WERI-Rb-1 (cell line): Measurements from ENCODE around the gene SPEN.

Source experiments
- DNase-seq: peaks from one replicate; pipeline ENCODE4 v3.0.0-alpha.2; 2020
- H3K27ac ChIP-seq: fragments of 250-450 bp; sonication (Bioruptor Pico); 2 replicates; pipeline ENCODE4 v1.5.1; 2020; ENCODE audit warnings: mild to moderate bottlenecking, moderate library complexity
- H3K27me3 ChIP-seq: fragments of 250-450 bp; sonication (Bioruptor Pico); 2 replicates; pipeline ENCODE4 v1.5.1; 2021; ENCODE audit warnings: mild to moderate bottlenecking, low read depth, moderate library complexity; ENCODE audit not compliant: insufficient read depth, severe bottlenecking
- H3K36me3 ChIP-seq: fragments of 250-450 bp; sonication (Bioruptor Pico); 2 replicates; pipeline ENCODE4 v1.5.1; 2020; ENCODE audit warnings: mild to moderate bottlenecking, moderate library complexity
- H3K4me3 ChIP-seq: 2 replicates; pipeline ENCODE4 v1.5.1; 2011; ENCODE audit warnings: low read depth, mild to moderate bottlenecking, control low read depth, low read length
- H3K9me3 ChIP-seq: fragments of 250-450 bp; sonication (Bioruptor Pico); 2 replicates; pipeline ENCODE4 v1.5.1; 2021; ENCODE audit warnings: mild to moderate bottlenecking, moderate library complexity; ENCODE audit not compliant: severe bottlenecking
- CTCF ChIP-seq: IDR thresholded peaks from 2 replicates; pipeline ENCODE4 v1.5.1; 2011; ENCODE audit warnings: low read depth, mild to moderate bottlenecking, control low read depth, inconsistent platforms, low read length

SPEN gene

DNA sequence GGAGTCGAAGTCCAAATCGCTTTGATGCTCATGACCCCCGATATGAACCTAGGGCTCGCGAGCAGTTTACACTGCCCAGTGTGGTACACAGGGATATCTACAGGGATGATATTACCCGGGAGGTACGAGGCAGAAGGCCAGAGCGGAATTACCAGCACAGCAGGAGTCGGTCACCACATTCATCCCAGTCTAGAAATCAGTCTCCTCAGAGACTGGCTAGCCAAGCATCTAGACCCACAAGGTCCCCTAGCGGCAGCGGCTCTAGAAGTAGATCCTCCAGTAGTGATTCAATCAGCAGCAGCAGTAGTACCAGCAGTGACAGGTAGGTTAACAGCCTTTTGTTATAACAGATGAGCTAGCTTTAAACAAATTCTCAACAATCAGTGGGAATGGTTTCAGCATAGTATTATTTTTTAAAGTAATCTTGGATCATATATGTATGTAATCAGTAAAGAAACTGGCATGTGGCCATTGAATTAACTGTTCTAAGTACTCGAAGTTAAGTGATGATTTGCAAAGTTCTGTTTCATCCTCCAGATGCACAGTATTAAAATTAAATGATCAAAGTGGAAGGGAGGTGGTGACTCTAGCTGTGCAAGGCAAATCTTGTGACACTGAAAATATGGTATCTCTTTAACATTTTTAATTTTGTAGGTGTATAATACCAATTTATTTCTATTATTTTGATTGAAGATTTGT is 29.0 kb downstream of the SPEN start:
- no peak overlapping the region for H3K27ac ChIP-seq
- DNase-seq = no peak
- H3K4me3 ChIP-seq = no peak overlapping the region
- TF ChIP-seq CTCF = no peak
- peaks cover 33% of the 10 kb centered on the region for H3K36me3 ChIP-seq
- H3K27me3 ChIP-seq = no peaks in the 10 kb centered on the region
- no peaks in the 10 kb centered on the region for H3K9me3 ChIP-seq

DNA sequence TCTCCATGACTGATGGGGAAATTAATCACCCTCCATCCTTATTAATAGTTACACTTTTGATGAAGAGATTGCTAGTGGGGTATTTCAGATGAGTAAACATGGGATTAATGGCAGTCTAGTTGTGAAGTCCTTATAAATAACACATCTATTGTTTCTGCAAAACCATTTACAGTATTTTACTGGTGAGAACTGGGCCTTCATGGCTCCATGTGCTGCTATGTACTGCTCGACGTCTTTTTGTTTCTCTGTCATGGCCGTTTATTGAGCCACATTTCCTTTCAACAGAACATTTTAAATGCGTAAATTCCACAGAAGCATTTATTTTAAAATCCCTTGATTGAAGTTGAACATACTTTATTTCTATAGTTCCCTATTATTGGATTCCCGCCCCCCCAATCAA is 34.5 kb downstream of the SPEN start:
- no peak for TF ChIP-seq CTCF
- Histone ChIP-seq H3K36me3 (peaks cover 9% of the 10 kb centered on the region), H3K9me3 (no peaks in the 10 kb centered on the region), H3K4me3 (no peak overlapping the region), H3K27ac (no peak overlapping the region), H3K27me3 (no peaks in the 10 kb centered on the region)
- DNase-seq = no peak

GRCh38 chr1:15882665-15883064 is 35.2 kb downstream of the SPEN start:
- TF ChIP-seq CTCF = no peak
- no peak for DNase-seq

DNA sequence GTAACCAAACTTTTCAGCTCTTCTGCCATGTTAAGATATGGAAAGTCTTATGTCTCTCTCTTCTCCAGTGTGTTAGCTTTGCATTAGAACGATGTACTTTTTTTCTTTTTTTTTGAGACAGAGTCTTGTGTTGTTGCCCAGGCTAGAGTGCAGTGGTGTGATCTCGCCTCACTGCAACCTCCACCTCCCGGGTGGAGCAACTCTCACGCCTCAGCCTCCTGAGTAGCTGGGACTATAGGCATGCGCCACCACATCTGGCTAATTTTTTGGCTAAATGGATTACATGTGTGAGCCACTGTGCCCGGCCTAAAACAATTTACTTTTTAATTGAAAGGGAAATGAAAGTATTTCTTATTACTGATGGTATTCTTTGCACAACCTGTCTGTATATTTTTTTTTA is 35.8 kb downstream of the SPEN start:
- Histone ChIP-seq H3K27ac (no peak overlapping the region), H3K9me3 (no peaks in the 10 kb centered on the region), H3K4me3 (no peak overlapping the region), H3K27me3 (no peaks in the 10 kb centered on the region), H3K36me3 (peaks cover 5% of the 10 kb centered on the region)
- TF ChIP-seq CTCF = no peak
- no peak for DNase-seq

More at GRCh38 chr1:15882665-15883064, 35.2 kb downstream of the SPEN start:
- Histone ChIP-seq H3K9me3 (no peaks in the 10 kb centered on the region), H3K4me3 (no peak overlapping the region), H3K36me3 (peaks cover 9% of the 10 kb centered on the region), H3K27me3 (no peaks in the 10 kb centered on the region), H3K27ac (no peak overlapping the region)

- Histone ChIP-seq H3K27me3 (no peaks in the 10 kb centered on the region), H3K4me3 (no peak overlapping the region), H3K36me3 (peaks cover 7% of the 10 kb centered on the region), H3K27ac (no peak overlapping the region), H3K9me3 (no peaks in the 10 kb centered on the region)
- TF ChIP-seq CTCF = no peak
- no peak for DNase-seq
Measured at GRCh38 chr1:15884477-15884876, 37.0 kb downstream of the SPEN start.

- Histone ChIP-seq H3K4me3 (no peak overlapping the region), H3K36me3 (peaks cover 11% of the 10 kb centered on the region), H3K27ac (no peak overlapping the region), H3K9me3 (no peaks in the 10 kb centered on the region), H3K27me3 (no peaks in the 10 kb centered on the region)
- TF ChIP-seq CTCF = no peak
- no peak for DNase-seq
Measured at GRCh38 chr1:15885269-15885668, 37.8 kb downstream of the SPEN start.
